ENCODE results near the gene SORCS2. TPM values are rescaled to one million over a fixed set of nuclear protein-coding genes. Genes with fewer than 3 reads are reported as not detected.

The SORCS2 gene
- total RNA-seq, 1 experiment from 2014 or later: not detected

DNA sequence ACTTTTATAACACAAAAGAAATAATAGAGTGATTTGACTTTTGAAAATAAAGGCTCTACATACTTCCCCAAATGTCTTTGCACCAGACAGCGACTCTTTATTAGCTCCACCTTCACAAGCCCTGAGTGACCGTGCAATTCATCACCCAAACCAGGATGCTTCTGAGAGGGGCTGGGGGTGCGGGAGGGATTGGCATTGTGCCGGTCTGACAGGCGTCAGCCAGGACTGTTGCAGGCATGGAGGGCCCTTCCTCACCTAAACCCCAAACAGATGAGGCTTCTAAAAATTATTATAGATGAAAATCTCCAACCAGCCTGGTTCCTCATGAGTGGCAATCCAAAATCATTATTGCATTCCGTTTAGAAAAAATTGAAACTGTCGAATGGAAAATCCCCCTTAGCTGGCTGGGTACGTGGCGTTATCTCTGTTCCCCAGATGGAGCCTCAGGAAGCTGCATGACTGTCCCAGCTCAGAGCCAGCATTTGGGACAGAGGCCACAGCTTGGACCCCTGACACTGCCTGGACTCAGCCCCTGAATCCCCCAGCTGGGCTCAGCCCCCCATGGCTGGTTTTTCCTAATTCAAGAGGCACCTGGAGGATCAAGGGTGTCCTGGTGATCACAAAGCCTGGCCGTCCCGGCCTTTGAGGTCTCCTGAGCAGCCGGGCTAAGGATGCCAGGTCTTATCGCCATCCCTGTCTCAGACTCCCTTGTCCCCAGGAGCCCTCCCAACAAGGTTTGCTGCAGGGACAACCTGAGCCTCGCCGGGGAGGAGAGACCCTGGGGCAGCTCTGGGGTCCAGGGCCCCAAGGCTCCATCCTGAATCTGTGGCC lies 60.4 kb downstream of the SORCS2 start:
- DNase-seq (ENCODE audit: low spot score): no peak
- in situ Hi-C loops (cut with HindIII; ENCODE audit: low sequenced_read_pairs): no loop called here

- in situ Hi-C loops (cut with HindIII; ENCODE audit: low sequenced_read_pairs): no loop called here
- no peak for DNase-seq (ENCODE audit: low spot score)
Measured at GRCh38 chr4:7253341-7253700, 61.0 kb downstream of the SORCS2 start.

DNA sequence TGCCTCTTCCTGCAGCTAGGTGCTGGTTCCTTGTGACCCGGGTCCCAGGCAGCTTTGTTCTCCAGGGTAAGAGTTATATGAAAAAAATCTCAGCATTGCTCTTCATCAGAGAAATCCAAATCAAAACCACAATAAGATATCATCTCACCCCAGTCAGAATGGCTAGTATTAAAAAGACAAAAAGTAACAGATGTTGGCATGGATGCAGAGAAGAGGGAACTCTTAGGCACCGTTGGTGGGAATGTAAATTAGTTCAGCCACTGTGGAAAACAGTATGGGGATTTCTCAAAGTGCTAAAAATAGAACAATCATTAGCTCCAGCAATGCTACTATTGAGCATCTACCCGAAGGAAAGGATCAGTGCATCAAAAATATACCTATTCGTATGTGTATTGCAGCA lies 61.5 kb downstream of the SORCS2 start:
- in situ Hi-C loops (cut with HindIII; ENCODE audit: low sequenced_read_pairs): no loop called here
- no peak for DNase-seq (ENCODE audit: low spot score)

- in situ Hi-C loops (cut with HindIII; ENCODE audit: low sequenced_read_pairs): no loop called here
- no peak for DNase-seq (ENCODE audit: low spot score)
Measured at GRCh38 chr4:7254736-7255487, 62.6 kb downstream of the SORCS2 start.

- peak; percentile 17 for DNase-seq (ENCODE audit: low spot score)
- in situ Hi-C loops (cut with HindIII; ENCODE audit: low sequenced_read_pairs): no loop called here
Measured at GRCh38 chr4:7255488-7255881, 63.1 kb downstream of the SORCS2 start.

DNA sequence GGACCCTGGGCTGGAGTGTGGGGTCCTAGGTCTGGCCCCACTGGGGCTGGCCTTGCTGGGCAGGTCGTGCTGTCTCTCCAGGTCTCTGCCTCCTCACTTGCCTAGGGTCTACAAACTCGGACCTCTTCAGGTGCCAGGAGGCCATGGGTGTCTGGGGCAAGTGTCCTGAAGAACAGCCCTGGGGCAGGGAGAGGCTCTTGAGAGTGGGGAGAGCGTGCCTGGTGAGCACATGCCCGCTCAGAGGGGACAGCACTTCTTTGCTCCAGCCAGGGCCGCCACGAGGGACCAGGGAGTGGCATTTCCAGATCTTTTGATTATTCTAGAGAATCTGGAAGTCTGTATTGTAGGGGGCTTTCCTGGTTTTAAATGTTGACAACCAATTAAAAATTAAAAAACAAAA lies 63.7 kb downstream of the SORCS2 start:
- in situ Hi-C loops (cut with HindIII; ENCODE audit: low sequenced_read_pairs): no loop called here
- DNase-seq (ENCODE audit: low spot score): no peak

GRCh38 chr4:7256984-7257810 lies 64.9 kb downstream of the SORCS2 start:
- in situ Hi-C loops (cut with HindIII; ENCODE audit: low sequenced_read_pairs): no loop called here
- DNase-seq (ENCODE audit: low spot score): no peak

DNA sequence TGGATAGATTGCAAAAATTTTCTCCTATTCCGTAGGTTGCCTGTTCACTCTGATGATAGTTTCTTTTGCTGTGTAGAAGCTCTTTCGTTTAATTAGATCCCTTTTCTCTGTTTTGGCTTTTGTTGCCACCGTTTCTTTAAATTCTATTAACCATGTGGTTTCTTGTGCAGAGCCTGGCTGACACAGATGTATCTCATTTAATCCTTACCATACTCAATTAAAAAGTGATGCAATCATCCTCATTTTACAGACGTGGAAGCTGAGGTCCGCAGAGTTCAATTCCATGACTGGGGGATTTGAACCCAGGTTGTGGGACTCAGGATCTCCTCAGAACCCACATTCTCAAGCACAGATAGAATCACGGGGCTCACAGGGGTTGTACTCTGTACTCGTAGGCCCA lies 66.7 kb downstream of the SORCS2 start:
- in situ Hi-C loops (cut with HindIII; ENCODE audit: low sequenced_read_pairs): no loop called here
- DNase-seq (ENCODE audit: low spot score): no peak

- in situ Hi-C loops (cut with HindIII; ENCODE audit: low sequenced_read_pairs): no loop called here
- DNase-seq (ENCODE audit: low spot score): no peak
Measured at GRCh38 chr4:7260569-7260968, 68.2 kb downstream of the SORCS2 start.

GRCh38 chr4:7261087-7261486 lies 68.7 kb downstream of the SORCS2 start:
- no peak for DNase-seq (ENCODE audit: low spot score)
- in situ Hi-C loops (cut with HindIII; ENCODE audit: low sequenced_read_pairs): no loop called here

DNA sequence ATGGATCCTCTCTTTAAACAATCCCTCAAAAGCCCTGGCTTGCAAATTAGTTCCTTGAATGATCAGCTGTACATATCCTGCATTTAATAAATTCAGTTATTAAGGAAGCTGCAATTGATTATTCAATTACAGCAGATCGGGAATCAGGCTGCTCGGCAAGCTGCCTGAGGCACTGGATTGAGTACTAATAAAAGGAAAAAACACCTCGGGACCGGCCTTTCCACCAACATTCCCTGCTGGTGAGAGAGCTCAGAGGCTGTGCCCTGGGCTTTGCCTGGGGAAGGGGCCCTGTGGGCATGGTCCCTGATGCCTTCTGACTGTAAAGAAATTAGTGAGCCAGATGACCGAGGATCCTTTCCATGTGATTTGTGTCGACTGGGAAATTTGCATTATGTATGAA lies 69.2 kb downstream of the SORCS2 start:
- no peak for DNase-seq (ENCODE audit: low spot score)
- in situ Hi-C loops (cut with HindIII; ENCODE audit: low sequenced_read_pairs): no loop called here

GRCh38 chr4:7262134-7262533 lies 69.8 kb downstream of the SORCS2 start:
- in situ Hi-C loops (cut with HindIII; ENCODE audit: low sequenced_read_pairs): no loop called here
- no peak for DNase-seq (ENCODE audit: low spot score)

DNA sequence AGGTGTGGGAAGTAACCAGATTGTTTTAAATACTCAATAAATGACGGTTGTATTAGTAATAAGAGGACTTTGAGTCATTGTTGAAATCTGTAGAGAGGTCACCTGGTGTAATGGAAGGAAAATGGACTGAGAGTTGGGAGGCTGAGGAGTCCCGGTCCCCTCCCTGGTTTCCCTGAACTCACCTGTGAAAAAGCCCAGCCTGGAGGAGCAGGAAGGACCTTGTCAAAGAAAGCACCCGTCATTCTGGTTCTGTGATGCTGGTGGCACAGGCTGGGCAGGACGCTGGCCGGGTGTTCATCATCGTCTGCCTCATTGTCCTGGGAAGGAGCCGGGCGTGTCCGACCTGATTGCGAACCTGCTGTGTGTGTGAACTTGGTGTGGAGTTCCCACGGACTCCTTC lies 70.8 kb downstream of the SORCS2 start:
- in situ Hi-C loops (cut with HindIII; ENCODE audit: low sequenced_read_pairs): no loop called here
- DNase-seq (ENCODE audit: low spot score): no peak

- in situ Hi-C loops (cut with HindIII; ENCODE audit: low sequenced_read_pairs): no loop called here
- DNase-seq (ENCODE audit: low spot score): no peak
Measured at GRCh38 chr4:7264694-7265093, 72.4 kb downstream of the SORCS2 start.

- no peak for DNase-seq (ENCODE audit: low spot score)
- in situ Hi-C loops (cut with HindIII; ENCODE audit: low sequenced_read_pairs): no loop called here
Measured at GRCh38 chr4:7266525-7267292, 74.4 kb downstream of the SORCS2 start.

- in situ Hi-C loops (cut with HindIII; ENCODE audit: low sequenced_read_pairs): no loop called here
- DNase-seq (ENCODE audit: low spot score): no peak
Measured at GRCh38 chr4:7267829-7268228, 75.5 kb downstream of the SORCS2 start.

DNA sequence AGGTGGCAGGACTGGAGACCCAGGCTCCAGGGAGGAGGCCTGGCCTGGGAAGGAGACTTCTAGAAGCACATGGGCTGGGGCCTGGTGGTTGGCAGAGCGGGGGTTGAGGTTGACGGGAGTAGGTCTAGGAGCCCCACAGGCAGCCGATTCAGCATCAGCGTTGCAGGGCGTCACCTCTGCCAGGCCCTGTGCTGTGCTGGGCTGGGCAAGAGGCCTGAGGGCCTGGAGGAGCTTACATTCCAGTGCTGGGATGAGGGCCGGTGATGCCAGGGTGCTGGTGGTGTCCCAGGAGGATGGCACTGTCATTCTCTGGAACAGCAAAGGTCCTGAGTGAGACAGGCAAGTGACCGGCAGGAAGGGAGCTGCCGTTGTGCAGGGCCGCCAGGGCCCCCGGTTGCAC lies 76.6 kb downstream of the SORCS2 start:
- in situ Hi-C loops (cut with HindIII; ENCODE audit: low sequenced_read_pairs): no loop called here
- DNase-seq (ENCODE audit: low spot score): no peak

- DNase-seq (ENCODE audit: low spot score): no peak
- in situ Hi-C loops (cut with HindIII; ENCODE audit: low sequenced_read_pairs): no loop called here
Measured at GRCh38 chr4:7270121-7270520, 77.8 kb downstream of the SORCS2 start.

DNA sequence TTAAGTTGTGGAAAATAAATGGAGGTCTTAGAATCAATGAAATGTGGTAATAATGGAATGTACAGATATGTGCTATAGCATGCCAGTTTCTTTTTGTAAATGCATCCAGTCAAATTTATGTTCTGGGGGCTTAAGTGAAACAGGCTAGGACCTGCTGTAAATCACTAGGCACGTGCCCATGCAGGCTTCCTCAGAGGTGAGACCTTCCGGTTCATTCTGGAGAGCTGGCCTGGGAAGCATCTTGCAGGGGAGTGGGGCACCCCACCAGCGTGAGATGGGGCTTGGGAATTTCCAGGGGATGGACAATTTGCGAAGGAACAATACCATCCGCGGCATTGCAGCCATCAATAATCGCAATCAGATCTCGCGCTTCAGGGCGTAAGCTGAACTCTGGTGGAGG lies 80.1 kb downstream of the SORCS2 start:
- in situ Hi-C loops (cut with HindIII; ENCODE audit: low sequenced_read_pairs): no loop called here
- DNase-seq (ENCODE audit: low spot score): no peak

All from G401 (cell line).